DMS153 treated with DMSO at 0.1 percent for 48 hours (cell line): ENCODE measurements around the gene CCR4.
A peak's percentile ranks its signal among the peaks of the same experiment; 100 is the strongest.
"Not testable (repeated sequence)": the region's sequence is repeated elsewhere in the genome, so short reads cannot be mapped to it uniquely, and the experiment has no call there.

Experiments
- DNase-seq: peaks from one replicate; lab custom pipeline; 2025; ENCODE audit not compliant: unreplicated experiment; lab: John Stamatoyannopoulos, UW

Gene CCR4

DNA sequence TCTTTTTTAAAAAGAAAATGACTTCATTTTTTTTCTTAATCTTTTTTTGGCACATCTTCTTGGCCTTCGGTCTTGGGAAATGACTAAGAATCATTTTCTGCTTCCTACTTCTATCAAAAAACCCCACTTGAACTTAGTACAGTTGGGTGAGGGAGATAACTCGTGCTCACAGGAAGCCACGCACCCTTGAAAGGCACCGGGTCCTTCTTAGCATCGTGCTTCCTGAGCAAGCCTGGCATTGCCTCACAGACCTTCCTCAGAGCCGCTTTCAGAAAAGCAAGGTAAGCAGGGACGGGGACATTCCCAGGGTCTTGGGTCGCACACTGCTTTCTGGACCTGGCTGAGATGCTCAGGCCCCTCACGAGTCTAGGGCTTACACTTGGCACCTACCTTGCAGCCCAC is at the start of gene CCR4:
Gene CCR4, plus strand, starts transcription at position 235 of the 402 bp plus-strand sequence. CDS start 1,779 bp downstream, outside the sequence.
- no peak for DNase-seq

DNA sequence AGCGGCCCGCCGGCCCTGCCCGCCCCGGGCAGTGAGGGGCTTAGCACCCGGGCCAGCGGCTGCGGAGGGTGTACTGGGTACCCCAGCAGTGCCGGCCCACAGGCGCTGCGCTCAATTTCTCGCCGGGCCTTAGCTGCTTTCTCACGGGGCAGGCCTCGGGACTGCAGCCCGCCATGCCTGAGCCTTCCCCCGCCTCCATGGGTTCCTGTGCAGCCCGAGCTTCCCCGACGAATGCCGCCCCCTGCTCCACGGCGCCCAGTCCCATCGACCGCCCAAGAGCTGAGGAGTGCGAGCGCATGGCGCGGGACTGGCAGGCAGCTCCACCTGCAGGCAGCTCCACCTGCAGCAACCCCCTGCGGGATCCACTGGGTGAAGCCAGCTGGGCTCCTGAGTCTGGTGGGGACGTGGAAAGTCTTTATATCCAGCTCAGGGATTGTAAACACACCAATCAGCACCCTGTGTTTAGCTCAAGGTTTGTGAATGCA is 48.5 kb upstream of the CCR4 start:
- DNase-seq, result not testable (repeated sequence)

DNA sequence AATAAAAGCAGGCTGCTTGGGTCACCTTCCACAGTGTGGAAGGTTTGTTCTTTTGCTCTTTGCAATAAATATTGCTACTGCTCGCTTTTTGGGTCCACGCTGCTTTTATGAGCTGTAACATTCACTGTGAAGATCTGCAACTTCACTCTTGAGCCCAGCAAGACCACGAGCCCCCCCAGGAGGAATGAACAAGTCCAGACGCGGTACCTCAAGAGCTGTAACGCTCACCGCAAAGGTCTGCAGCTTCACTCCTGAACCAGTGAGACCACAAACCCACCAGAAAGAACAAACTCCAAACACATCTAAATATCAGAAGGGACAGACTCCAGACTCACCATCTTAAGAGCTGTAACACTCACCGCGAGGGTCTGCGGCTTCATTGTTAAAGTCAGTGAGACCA is 47.5 kb upstream of the CCR4 start:
- DNase-seq, result no peak

DNA sequence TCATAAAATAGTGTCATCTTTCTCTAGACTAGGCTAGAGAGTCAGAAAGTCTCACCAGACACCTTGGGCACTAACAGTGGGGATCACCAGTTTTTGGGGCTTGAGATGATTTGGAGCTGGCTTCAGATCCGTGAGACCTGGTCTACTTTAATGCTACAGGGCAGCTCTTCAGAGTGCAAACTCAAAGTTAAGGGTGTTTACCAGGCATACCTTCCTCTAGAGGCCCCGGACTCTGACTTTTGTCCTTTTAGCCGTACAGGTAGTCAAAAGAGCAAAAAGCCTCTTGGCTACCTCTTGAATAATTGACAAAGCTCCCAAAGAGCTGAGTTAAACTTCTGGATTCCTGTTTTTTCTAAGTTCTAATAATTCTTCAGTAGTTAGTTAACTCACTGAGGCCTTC is 41.4 kb upstream of the CCR4 start:
- DNase-seq, result no peak

DNA sequence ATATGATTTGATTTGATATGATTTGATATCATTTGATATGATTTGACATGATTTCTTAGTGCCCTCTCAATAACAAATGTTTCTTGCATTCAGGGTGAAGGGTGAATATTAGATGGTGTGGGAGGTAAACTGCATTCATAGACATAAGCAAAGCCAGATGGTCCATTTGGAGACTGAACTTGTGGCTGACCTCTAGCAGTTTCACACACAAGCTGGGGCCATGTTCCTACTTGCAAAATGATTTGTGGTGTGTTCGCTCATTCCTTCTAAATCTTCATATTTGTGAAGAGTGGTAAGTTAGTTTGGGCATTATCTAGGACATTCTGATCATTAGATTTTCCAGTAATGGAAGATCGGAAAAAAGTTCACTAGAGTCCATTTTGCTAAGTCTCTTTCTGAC is 40.5 kb upstream of the CCR4 start:
- DNase-seq, result no peak

DNA sequence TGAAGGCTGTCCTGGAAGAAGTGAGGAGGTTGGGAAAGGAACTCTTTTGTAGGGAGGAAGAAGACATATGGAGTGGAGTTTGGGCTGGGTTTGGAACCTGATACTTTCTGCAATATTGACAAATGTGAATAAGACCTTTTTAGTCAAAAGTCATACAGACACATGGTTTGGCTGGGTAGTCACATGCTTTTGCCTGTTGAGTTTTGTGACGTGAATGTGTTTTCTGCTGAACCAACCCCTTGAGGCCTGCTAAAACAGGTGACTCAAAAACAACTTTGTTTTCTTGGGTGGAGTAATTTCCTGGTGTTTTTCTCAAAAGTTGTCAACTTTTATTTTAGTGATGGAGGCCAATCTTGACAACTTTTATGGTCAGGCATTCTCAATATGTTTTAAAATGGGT is 39.4 kb upstream of the CCR4 start:
- DNase-seq, result no peak

DNA sequence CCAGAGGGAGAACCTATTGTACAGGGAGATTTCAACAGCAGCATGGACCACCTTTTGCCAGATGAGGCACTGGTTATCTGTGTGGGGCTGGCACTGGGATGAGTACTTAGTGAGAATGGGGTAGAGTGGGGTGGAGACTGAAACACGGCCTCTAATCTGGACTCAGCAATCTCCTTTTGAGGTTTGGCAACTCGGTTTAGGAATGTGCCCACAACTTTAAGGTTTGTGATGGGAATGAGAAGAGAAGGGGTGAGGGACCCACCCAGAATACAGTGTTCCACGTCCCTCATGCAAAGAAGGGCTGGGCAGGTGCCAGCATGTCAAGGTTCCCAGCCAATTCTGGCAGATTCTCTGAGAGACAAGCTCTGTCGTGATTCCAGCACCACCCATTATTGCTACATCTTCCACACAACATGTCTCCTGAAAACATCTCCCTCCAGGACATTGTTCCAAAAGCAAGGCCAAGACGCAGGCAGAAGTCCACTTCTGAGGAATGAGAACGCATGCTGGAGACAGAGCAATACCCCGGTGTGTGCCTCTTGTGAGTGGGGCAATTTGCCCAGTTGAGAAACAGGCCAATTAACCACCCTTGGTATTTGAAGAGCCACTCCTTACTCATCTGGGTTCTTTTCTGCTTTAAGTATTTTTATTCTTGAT is 37.5 kb upstream of the CCR4 start:
- no peak for DNase-seq

DNA sequence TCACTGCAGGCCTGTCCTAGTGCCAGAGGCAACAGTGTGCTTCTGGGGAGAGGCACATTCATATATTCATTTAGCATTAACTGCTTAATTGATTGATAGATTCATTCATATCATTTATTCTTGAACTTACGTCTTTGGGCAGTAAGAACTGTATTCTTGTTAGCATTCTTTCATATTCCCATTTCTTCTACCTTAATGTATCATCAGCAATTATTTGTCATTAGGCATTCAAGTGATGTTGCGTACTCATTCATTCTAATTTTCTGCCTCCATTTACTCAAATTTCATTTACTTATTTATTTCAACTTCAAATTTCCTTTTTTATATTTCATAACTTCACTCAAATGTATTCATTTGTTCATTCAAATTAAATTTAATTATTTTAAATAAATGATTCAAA is 31.5 kb upstream of the CCR4 start:
- DNase-seq, result no peak

DNA sequence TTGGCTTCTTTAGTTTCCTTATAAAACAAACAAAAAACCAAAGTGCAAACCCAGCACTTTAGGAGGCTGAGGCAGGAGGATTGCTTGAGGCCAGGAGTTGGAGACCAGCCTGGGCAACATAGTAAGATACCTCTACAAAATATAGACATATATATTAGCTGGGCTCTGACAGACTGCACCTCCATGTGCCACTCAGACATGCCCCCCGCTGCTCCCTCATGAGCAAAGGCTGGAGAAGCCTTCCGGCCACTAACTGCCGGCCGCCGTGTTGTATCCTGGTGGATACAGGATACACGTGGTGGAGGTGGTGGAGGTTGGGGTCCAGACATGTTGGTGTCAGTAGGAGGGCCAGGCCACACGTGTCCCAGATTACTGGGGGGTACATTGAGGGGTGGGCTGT is 29.4 kb upstream of the CCR4 start:
- no peak for DNase-seq

DNA sequence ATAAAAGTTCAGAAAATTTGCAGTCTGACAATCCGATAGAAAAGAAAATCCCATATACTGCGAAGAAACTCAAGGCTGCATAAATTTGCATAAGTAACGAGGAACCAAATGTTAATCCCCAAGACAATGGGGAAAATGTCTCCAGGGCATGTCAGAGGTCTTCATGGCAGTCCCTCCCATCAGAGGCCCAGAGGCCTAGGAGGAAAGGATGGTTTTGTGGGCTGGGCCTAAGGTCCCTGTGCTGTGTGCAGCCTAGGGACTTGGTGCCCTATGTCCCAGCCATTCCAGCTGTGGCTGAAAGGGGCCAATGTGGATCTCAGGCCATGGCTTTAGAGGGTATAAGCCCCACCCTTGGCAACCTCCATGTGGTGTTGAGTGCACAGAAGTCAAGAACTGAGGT is 21.3 kb upstream of the CCR4 start:
- DNase-seq, result no peak

DNA sequence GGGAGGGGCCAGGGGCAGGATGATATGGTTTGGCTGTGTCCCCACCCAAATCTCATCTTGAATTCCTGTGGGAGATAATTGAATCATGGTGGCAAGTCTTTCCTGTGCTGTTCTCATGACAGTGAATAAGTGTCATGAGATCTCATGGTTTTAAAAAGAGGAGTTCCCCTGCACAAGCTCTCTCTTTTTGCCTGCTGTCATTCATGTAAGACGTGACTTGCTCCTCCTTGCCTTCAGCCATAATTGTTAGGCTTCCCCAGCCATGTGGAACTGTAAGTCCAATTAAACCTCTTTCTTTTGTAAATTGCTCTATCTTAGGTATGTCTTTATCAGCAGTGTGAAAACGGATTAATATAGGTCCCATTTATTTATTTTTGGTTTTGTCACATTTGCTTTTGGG is 20.2 kb upstream of the CCR4 start:
- not testable (repeated sequence) for DNase-seq

DNA sequence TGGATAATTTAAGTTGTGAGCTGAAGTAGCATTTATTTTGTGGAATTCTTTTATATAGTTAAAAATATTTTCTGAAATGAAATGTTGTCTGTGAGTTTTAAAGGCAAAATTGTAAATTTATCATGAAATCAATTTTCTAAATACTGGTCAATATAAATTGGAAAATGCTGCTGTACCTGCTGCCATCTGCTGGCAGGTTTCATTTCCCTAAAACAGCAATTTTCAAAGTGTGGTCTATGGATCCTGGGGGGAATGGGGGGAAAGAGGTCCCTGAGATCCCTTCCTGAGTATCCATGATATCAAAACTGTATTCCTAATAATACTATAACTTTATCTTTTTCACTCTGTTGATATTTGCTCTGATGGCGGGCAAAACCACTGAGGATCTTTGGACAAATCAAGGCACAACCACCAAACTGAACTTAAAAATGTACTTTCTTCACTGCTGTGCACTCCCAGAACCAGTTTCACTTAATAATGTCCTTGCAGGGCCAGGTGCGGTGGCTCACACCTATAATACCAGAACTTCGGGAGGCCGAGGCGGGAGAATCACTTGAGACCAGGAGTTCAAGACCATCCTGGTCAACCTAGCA is 17.2 kb upstream of the CCR4 start:
- no peak for DNase-seq

DNA sequence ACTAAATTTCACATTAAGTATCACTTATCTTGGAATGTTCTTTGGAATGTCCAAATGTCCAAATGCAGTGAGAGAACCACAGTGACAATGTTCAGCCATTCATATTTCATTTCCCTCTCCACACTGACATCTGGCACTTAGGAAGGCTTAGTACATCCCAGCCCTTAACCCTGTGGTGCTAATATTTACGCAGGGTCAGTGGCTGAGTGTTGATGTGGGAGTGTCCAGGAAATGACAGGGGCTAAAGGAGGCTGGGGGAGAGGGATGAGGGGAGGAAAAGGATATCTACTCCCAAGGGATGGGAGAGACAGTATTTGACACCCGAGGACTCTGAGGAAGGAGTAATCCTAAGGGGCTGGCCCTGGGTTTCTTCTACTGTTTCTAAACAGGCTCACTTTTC is 14.1 kb upstream of the CCR4 start:
- DNase-seq, result no peak

DNA sequence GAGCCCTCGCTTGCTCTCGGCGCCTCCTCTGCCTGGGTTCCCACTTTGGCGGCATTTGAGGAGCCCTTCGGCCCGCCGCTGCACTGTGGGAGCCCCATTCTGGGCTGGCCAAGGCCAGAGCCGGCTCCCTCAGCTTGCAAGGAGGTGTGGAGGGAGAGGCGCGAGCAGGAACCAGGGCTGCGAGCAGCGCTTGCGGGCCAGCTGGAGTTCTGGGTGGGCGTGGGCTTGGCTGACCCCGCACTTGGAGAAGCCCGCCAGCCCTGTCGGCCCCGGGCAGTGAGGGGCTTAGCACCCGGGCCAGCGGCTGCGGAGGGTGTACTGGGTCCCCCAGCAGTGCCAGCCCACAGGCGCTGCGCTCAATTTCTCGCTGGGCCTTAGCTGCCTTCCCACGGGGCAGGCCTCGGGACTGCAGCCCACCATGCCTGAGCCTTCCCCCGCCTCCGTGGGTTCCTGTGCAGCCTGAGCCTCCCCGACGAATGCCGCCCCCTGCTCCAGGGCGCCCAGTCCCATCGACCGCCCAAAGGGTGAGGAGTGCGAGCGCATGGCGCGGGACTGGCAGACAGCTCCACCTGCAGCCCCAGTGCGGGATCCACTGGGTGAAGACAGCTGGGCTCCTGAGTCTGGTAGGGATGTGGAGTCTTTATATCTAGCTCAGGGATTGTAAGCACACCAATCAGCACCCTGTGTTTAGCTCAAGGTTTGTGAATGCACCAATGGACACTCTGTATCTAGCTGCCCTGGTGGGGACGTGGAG is 11.7 kb upstream of the CCR4 start:
- not testable (repeated sequence) for DNase-seq

DNA sequence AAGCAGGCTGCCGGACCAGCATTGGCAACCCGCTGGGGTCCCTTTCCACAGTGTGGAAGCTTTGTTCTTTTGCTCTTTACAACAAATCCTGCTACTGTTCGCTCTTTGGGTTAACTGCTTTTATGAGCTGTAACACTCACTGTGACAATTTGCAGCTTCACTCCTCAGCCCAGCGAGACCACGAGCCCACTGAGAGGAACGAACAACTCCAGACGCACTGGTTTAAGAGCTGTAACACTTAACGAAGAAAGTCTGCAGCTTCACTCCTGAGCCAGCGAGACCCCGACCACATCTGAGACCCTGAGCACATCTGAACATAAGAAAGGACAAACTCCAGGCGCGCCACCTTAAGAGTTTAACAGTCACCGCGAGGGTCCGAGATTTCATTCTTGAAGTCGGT is 10.7 kb upstream of the CCR4 start:
- DNase-seq, result no peak

DNA sequence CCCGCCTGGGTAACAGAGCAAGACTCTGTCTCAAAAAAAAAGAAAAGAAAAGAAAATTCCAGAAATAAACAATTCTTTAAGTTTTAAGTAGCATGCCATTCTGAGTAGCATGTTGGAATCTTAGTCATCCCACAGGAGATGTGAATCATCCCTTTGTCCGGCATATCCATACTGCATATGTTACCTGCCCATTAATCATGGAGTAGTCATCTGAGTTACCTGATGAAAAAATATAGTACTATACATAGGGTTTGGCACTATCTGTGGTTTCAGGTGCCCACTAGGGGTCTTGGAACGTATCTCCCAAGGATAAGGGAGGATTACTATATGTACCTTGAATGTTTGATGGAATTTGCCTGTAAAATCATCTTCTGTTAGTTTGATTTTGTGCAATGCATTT is 6.3 kb upstream of the CCR4 start:
- DNase-seq, result no peak

DNA sequence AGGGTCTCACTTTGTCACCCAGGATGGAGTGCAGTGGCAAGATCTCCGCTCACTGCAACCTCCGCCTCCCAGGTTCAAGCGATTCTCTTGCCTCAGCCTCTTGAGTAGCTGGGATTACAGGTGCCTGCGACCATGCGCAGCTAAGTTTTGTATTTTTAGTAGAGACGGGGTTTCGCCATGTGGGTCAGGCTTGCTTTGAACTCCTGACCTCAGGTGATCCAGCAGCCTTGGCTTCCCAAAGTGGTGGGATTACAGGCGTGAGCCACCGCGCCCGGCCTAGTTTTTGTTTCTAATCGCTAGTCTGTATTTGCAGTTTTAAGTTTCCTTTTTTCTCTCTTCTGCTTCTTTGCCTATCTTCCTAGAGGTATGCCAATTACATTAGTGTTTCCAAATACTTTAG is 5.8 kb upstream of the CCR4 start:
- not testable (repeated sequence) for DNase-seq

DNA sequence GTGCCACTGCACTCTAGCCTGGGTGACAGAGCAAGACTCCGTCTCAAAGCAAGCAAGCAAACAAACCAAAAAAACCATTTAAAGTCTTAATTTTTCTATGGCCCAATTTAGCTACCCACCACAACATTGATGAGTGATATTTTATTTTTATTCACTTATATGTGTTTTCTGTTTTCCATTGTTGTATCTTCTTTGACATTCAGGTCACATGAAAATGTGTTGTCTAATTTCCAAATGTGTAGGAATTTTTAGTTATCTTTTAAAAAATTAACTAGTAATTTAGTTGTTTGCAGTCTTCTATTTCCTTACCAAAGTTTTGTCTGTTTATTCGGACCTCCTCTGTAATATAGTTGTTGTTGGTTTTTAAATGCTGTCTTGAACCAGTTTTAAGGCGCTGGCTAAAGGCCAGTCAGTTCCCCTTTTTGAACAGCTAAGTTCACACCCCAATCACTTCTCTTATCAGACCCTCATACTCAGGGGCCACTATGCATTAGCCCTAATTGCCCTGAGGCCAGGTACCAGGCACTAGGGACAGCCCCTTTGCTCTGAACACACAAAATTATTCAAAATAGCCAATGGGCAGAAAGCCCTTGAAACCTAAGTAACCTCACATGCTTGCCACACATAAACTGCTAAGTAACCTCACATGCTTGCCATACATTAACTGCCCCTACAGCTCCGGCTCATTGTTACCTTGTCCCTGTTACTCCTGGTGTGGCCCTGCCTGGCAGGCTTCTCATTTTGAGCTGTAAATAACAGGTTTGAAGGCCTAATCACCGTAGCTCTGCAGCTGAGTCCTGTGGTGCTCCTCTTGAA is 4.3 kb upstream of the CCR4 start:
- no peak for DNase-seq

DNA sequence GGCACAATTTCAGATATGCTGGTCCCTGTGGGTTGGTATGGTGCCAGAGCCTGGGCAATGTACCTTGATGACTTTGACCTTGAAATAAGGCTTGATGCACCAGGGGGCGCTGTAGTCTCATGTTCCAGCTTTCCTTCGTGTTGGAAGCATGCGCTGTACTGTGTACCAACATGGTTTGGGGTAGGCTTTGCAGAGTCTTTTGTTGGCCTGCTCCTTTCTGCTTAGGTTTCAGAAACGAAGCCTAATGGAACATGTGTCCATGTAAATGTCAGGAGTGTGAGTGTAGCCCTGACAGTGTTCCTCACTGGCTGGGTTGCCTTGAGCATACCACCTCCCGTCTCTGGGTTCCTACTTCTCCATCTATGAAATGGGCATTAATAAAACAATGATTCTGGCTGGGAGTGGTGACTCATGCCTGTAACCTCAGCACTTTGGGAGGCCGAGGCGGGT is 3.6 kb upstream of the CCR4 start:
- DNase-seq, result peak; percentile 16

DNA sequence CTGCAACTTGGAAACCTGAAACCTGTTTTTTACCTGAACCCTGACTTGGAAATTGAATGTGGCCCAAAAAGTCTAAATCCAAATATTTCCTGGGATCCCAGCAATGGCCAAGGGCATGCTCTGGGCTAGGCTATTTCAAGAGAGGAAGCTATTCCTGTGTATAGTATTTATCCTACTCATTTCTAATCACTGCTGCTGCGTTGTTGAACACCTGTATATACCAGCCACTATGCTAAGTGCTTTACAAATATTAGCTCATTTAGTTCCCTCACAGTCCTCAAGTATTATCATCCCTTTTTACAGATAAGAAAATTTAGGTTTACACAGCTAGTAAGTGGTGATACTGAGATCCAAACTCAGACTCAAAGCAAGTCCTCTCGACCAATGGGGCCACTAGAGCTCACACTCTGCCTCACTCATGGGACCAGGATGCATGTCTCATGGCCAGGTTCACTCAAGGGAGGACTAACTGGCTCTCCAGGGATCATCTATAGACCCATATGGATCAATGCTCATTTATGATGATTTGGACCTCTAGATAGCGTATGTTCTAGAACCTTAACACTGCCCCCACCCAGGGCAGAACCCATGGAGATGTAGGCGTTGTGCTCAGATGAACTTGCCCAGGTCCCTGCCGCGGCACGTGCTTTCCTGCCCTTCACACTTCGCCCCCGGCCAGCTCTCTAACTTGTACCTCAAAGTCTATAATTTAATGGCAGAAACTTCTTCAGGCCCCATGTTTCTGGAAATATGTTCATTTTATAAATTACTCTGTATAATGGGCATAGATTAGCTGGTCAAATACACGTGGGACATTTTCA is 2.6 kb upstream of the CCR4 start:
- peak; percentile 0 for DNase-seq
